Myocyte (in vitro differentiated cells): Measurements from ENCODE around the gene RPS6KA2. TPM values are rescaled to one million over a fixed set of nuclear protein-coding genes. Genes with fewer than 3 reads are reported as not detected.
A peak's percentile ranks its signal among the peaks of the same experiment; 100 is the strongest.
"Not testable (repeated sequence)": the region's sequence is repeated elsewhere in the genome, so short reads cannot be mapped to it uniquely, and the experiment has no call there.

Experiments
- DNase-seq: peaks from one replicate; pipeline ENCODE4 v3.0.0-alpha.2; 2012; ENCODE audit warnings: low read depth
- total RNA-seq: library from RNA; depleted of rRNA; stranded (reverse); fragments of >200 nt; gene quantifications from 2 replicates; pipeline ENCODE4 v1.2.3, GENCODE V29; 2014

The RPS6KA2 gene
- total RNA-seq, 1 donor from 2014 or later, result 14.9 TPM

- no peak for DNase-seq
Observed at GRCh38 chr6:166408936-166409755, 217.9 kb downstream of the RPS6KA2 start.

- DNase-seq, result no peak
Observed at GRCh38 chr6:166406197-166406596, 220.9 kb downstream of the RPS6KA2 start.

- DNase-seq, result no peak
Observed at GRCh38 chr6:166405386-166405785, 221.7 kb downstream of the RPS6KA2 start.

GRCh38 chr6:166402582-166403277, 224.3 kb downstream of the RPS6KA2 start:
- peak; percentile 71 for DNase-seq

GRCh38 chr6:166400649-166401250, 226.3 kb downstream of the RPS6KA2 start:
- peak; percentile 77 for DNase-seq

- DNase-seq, result no peak
Observed at GRCh38 chr6:166400181-166400580, 226.9 kb downstream of the RPS6KA2 start.

- DNase-seq, result no peak
Observed at GRCh38 chr6:166398348-166398747, 228.7 kb downstream of the RPS6KA2 start.

GRCh38 chr6:166397849-166398248, 229.2 kb downstream of the RPS6KA2 start:
- DNase-seq, result no peak

- DNase-seq, result no peak
Observed at GRCh38 chr6:166395778-166396177, 231.3 kb downstream of the RPS6KA2 start.

- DNase-seq, result no peak
Observed at GRCh38 chr6:166395351-166395750, 231.7 kb downstream of the RPS6KA2 start.

GRCh38 chr6:166394036-166394892, 232.8 kb downstream of the RPS6KA2 start:
- peak; percentile 85 for DNase-seq

GRCh38 chr6:166393535-166393823, 233.6 kb downstream of the RPS6KA2 start:
- no peak for DNase-seq

GRCh38 chr6:166392755-166393534, 234.1 kb downstream of the RPS6KA2 start:
- not testable (repeated sequence) for DNase-seq

GRCh38 chr6:166389119-166389518, 237.9 kb downstream of the RPS6KA2 start:
- DNase-seq, result no peak

- DNase-seq, result no peak
Observed at GRCh38 chr6:166388290-166389004, 238.6 kb downstream of the RPS6KA2 start.

- no peak for DNase-seq
Observed at GRCh38 chr6:166387642-166388289, 239.3 kb downstream of the RPS6KA2 start.

GRCh38 chr6:166387098-166387497, 240.0 kb downstream of the RPS6KA2 start:
- DNase-seq, result not testable (repeated sequence)

- DNase-seq, result no peak
Observed at GRCh38 chr6:166386111-166386510, 240.9 kb downstream of the RPS6KA2 start.

- not testable (repeated sequence) for DNase-seq
Observed at GRCh38 chr6:166383802-166384363, 243.2 kb downstream of the RPS6KA2 start.
